Panc1 (cell line): ENCODE results near the gene MAGED2. TPM values are rescaled to one million over a fixed set of nuclear protein-coding genes. Genes with fewer than 3 reads are reported as not detected.

ENCODE experiments used
- ATAC-seq: fragments of 200-7000 bp; cut with Tn5 transposase; 2 replicates; pipeline ENCODE4 v1.9.1; 2020; ENCODE audit warnings: mild to moderate bottlenecking, moderate library complexity
- Bru-seq: library from RNA; stranded (reverse); fragments of 400-500 nt; gene quantifications from one replicate; lab custom pipeline; 2021; lab: Mats Ljungman, UMichigan
- BruChase-seq, 2 experiments: library from RNA; stranded (reverse); fragments of 400-500 nt; gene quantifications; one replicate each; lab custom pipeline; 2021; lab: Mats Ljungman, UMichigan
- BruUV-seq: library from RNA; stranded (reverse); fragments of 400-500 nt; replicated peaks from 2 replicates; lab custom pipeline; 2021; lab: Mats Ljungman, UMichigan
- CTCF ChIA-PET: fragments of 300-600 bp; sonication (Branson Sonifier 250); formaldehyde crosslinking; loops from one replicate; lab custom pipeline; 2022; ENCODE audit warnings: antibody characterized with exemption; lab: Charles Lee
- POLR2A ChIA-PET: fragments of 300-600 bp; sonication (Branson Sonifier 250); formaldehyde crosslinking; loops from one replicate; lab custom pipeline; 2022; ENCODE audit warnings: antibody characterized with exemption; lab: Charles Lee
- DNase-seq: peaks from one replicate; pipeline ENCODE4 v3.0.0-alpha.2; 2010; ENCODE audit warnings: low read depth, low spot score
- H3K27ac ChIP-seq: 2 replicates; pipeline ENCODE4 v1.5.1; 2011; ENCODE audit warnings: mild to moderate bottlenecking, low read length, inconsistent platforms
- H3K27me3 ChIP-seq: fragments of 200-500 bp; sonication (Bioruptor generic); 2 replicates; pipeline ENCODE4 v1.6.0; 2014; ENCODE audit warnings: low read length, inconsistent platforms; ENCODE audit not compliant: control insufficient read depth, insufficient read depth
- H3K36me3 ChIP-seq: fragments of 200-500 bp; sonication (Bioruptor generic); 2 replicates; pipeline ENCODE4 v1.5.1; 2014; ENCODE audit warnings: inconsistent platforms, mild to moderate bottlenecking, low read length, moderate library complexity; ENCODE audit not compliant: control insufficient read depth, insufficient read depth
- H3K4me1 ChIP-seq: 2 replicates; pipeline ENCODE4 v1.5.1; 2011; ENCODE audit warnings: inconsistent platforms, mild to moderate bottlenecking, low read length, moderate library complexity; ENCODE audit not compliant: control insufficient read depth, insufficient read depth
- H3K4me3 ChIP-seq, 2 experiments: 2 replicates each; pipeline ENCODE4 v1.5.1; 2011 to 2012; ENCODE audit warnings: low read depth in 2 of 2, low read length in 2 of 2, mild to moderate bottlenecking in 2 of 2, inconsistent platforms in 1 of 2, moderate library complexity in 1 of 2
- H3K9me3 ChIP-seq: fragments of 200-500 bp; sonication (Bioruptor generic); 2 replicates; pipeline ENCODE4 v1.5.1; 2014; ENCODE audit warnings: low read depth, mild to moderate bottlenecking, inconsistent platforms, low read length, moderate library complexity; ENCODE audit not compliant: control insufficient read depth, insufficient read depth
- POLR2AphosphoS5 ChIP-seq: IDR thresholded peaks from 2 replicates; pipeline ENCODE4 v1.6.1; 2012; ENCODE audit warnings: mild to moderate bottlenecking, low read depth, low read length, moderate library complexity
- SIN3A ChIP-seq: IDR thresholded peaks from 2 replicates; pipeline ENCODE4 v1.6.1; 2012; ENCODE audit warnings: low read depth, mild to moderate bottlenecking, low read length, moderate library complexity, borderline replicate concordance; ENCODE audit not compliant: insufficient read depth
- TCF7L2 ChIP-seq: IDR thresholded peaks from 2 replicates; pipeline ENCODE4 v1.6.1; 2011; ENCODE audit warnings: mild to moderate bottlenecking, low read depth, low read length, inconsistent platforms
- in situ Hi-C: cut with HindIII; loops from 2 replicates; pipeline ENCODE4 v1.10.0; 2016; ENCODE audit warnings: low sequenced_read_pairs, low pct_unique_long_range_greater_than_20kb
- intact Hi-C: fragments of 100-400 bp; cut with micrococcal nuclease; formaldehyde crosslinking; loops from one replicate; pipeline ENCODE4 v1.10.0; 2022; ENCODE audit not compliant: unreplicated experiment
- long read RNA-seq: library from polyadenylated mRNA; unstranded; transcript quantifications from one replicate; pipeline ENCODE4 v2.0.0, GENCODE V29; 2021; ENCODE audit not compliant: unreplicated experiment
- polyA plus RNA-seq: library from polyadenylated mRNA; unstranded; fragments of >200 nt; gene quantifications from one replicate; pipeline ENCODE4 v1.2.1, GENCODE V29; 2012; ENCODE audit warnings: missing spikeins; ENCODE audit not compliant: insufficient read length
- total RNA-seq: library from RNA; stranded (reverse); gene quantifications from one replicate; pipeline ENCODE4 v1.2.1, GENCODE V29; 2021; ENCODE audit not compliant: unreplicated experiment
- TF ChIP-seq, protein P1 (sequence below), 2 experiments: IDR thresholded peaks; 2 replicates each; pipeline ENCODE4 v1.6.1; 2011 to 2012; ENCODE audit warnings: low read depth in 2 of 2, control low read depth in 1 of 2, low read length in 1 of 2, mild to moderate bottlenecking in 1 of 2, moderate library complexity in 1 of 2; ENCODE audit not compliant: insufficient read depth in 1 of 2
- TF ChIP-seq, protein P2 (sequence below): fragments of 450-650 bp; IDR thresholded peaks from 2 replicates; pipeline ENCODE4 v1.5.1; 2017; ENCODE audit warnings: mild to moderate bottlenecking

The MAGED2 gene, protein sequence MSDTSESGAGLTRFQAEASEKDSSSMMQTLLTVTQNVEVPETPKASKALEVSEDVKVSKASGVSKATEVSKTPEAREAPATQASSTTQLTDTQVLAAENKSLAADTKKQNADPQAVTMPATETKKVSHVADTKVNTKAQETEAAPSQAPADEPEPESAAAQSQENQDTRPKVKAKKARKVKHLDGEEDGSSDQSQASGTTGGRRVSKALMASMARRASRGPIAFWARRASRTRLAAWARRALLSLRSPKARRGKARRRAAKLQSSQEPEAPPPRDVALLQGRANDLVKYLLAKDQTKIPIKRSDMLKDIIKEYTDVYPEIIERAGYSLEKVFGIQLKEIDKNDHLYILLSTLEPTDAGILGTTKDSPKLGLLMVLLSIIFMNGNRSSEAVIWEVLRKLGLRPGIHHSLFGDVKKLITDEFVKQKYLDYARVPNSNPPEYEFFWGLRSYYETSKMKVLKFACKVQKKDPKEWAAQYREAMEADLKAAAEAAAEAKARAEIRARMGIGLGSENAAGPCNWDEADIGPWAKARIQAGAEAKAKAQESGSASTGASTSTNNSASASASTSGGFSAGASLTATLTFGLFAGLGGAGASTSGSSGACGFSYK
- total RNA-seq (69.5 TPM), Bru-seq, nascent RNA (percentile 56 among the genes with signal in this experiment), BruChase-seq, experiment 1, labeled RNA remaining after a 2-hour chase (percentile 60 among the genes with signal in this experiment), BruChase-seq, experiment 2, labeled RNA remaining after a 6-hour chase (percentile 75 among the genes with signal in this experiment)
- polyA plus RNA-seq: 79.1 TPM
- long read RNA-seq, transcript MAGED2-206 (13 exons, 2,189 nt): minor isoform, 8 of 107 reads
- long read RNA-seq, transcript MAGED2-204 (13 exons, 2,048 nt): major isoform, 25 of 107 reads
- long read RNA-seq, transcript MAGED2-201 (12 exons, 1,958 nt): minor isoform, 9 of 107 reads
- long read RNA-seq, partial matches to known transcripts: 47 of 107 reads
- long read RNA-seq, other reads (novel, unspliced or antisense): 15 of 107 reads

DNA sequence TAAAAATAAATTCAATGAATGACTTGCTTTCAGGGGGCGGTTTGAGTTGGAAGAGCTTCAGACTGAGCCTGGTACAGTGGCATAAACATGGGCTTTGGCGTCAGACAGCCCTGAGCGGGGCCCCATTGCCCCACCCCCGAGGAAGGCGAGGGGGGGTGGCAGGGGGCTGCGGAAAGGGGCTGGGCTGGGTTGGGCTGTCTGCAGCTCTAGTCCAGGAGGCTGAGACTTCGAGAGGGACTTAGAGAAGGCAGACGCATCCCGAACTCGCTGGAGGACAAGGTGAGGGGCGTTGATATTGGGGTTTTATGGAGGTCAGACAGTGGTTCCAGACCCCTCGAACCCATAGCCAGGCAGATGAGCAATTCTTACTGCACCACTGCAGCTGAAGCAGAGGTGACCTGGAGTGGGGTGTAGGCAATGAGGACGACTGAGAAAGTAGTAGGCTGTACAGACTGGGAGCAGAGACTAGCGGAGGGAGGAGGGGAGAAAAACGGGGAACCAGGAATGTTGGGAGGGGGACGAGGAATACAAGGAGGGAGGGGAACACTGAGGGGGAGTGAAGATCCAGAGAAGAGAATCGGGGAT is at the start of gene MAGED2:
MAGED2 (plus strand) TSS at position 222 of the 585 bp plus-strand sequence. CDS start 1,587 bp downstream, outside the sequence.
- DNase-seq (no peak), ATAC-seq (peak; percentile 26)
- no TSS peak for BruUV-seq
- H3K4me1 ChIP-seq: peaks cover 3% of the 10 kb centered on the region; the same call in 1 of the 2 replicates
- peak within 1 kb of the TSS; percentile 73 to 80 for H3K4me3 ChIP-seq
- H3K9me3 ChIP-seq: no peaks in the 10 kb centered on the region
- ChIA-PET POLR2A (no interaction called here), CTCF (no interaction called here)
- TF ChIP-seq POLR2AphosphoS5: no peak
- TF ChIP-seq, protein P1, sequence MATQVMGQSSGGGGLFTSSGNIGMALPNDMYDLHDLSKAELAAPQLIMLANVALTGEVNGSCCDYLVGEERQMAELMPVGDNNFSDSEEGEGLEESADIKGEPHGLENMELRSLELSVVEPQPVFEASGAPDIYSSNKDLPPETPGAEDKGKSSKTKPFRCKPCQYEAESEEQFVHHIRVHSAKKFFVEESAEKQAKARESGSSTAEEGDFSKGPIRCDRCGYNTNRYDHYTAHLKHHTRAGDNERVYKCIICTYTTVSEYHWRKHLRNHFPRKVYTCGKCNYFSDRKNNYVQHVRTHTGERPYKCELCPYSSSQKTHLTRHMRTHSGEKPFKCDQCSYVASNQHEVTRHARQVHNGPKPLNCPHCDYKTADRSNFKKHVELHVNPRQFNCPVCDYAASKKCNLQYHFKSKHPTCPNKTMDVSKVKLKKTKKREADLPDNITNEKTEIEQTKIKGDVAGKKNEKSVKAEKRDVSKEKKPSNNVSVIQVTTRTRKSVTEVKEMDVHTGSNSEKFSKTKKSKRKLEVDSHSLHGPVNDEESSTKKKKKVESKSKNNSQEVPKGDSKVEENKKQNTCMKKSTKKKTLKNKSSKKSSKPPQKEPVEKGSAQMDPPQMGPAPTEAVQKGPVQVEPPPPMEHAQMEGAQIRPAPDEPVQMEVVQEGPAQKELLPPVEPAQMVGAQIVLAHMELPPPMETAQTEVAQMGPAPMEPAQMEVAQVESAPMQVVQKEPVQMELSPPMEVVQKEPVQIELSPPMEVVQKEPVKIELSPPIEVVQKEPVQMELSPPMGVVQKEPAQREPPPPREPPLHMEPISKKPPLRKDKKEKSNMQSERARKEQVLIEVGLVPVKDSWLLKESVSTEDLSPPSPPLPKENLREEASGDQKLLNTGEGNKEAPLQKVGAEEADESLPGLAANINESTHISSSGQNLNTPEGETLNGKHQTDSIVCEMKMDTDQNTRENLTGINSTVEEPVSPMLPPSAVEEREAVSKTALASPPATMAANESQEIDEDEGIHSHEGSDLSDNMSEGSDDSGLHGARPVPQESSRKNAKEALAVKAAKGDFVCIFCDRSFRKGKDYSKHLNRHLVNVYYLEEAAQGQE (IDR thresholded peaks at IDR 0.05; ENCODE audit: insufficient read depth in 1 of 2, low read depth in 2 of 2, low read length in 1 of 2): no peak
- TF ChIP-seq TCF7L2: no peak
- no peak for TF ChIP-seq SIN3A
- TF ChIP-seq, protein P2, sequence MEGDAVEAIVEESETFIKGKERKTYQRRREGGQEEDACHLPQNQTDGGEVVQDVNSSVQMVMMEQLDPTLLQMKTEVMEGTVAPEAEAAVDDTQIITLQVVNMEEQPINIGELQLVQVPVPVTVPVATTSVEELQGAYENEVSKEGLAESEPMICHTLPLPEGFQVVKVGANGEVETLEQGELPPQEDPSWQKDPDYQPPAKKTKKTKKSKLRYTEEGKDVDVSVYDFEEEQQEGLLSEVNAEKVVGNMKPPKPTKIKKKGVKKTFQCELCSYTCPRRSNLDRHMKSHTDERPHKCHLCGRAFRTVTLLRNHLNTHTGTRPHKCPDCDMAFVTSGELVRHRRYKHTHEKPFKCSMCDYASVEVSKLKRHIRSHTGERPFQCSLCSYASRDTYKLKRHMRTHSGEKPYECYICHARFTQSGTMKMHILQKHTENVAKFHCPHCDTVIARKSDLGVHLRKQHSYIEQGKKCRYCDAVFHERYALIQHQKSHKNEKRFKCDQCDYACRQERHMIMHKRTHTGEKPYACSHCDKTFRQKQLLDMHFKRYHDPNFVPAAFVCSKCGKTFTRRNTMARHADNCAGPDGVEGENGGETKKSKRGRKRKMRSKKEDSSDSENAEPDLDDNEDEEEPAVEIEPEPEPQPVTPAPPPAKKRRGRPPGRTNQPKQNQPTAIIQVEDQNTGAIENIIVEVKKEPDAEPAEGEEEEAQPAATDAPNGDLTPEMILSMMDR: no peak
- H3K36me3 ChIP-seq: no peaks in the 10 kb centered on the region
- H3K27ac ChIP-seq: peak within 1 kb of the TSS; percentile 81
- H3K27me3 ChIP-seq: peaks cover 3% of the 10 kb centered on the region
- in situ Hi-C loops (no loop called here), intact Hi-C loops (no loop called here)
